Measurements from ENCODE around the gene NUDT13.
A peak's percentile ranks its signal among the peaks of the same experiment; 100 is the strongest.

Gene NUDT13

DNA sequence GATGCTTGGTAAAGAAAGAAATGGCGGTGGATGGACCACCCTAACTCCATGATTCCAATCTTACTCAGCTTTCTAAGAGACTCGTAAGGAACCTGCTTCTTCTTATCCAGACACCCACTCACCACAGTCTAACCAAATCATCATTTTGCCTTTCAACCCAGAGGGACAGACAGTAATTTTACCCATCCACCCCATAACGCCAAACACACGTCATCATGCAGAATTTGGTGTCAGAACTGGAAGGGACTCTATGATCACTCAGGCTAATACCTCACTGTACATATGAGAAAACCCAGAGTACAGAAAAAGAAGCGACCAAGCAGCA lies 57.2 kb downstream of the NUDT13 start:
- DNase-seq: peak; percentile 3

DNA sequence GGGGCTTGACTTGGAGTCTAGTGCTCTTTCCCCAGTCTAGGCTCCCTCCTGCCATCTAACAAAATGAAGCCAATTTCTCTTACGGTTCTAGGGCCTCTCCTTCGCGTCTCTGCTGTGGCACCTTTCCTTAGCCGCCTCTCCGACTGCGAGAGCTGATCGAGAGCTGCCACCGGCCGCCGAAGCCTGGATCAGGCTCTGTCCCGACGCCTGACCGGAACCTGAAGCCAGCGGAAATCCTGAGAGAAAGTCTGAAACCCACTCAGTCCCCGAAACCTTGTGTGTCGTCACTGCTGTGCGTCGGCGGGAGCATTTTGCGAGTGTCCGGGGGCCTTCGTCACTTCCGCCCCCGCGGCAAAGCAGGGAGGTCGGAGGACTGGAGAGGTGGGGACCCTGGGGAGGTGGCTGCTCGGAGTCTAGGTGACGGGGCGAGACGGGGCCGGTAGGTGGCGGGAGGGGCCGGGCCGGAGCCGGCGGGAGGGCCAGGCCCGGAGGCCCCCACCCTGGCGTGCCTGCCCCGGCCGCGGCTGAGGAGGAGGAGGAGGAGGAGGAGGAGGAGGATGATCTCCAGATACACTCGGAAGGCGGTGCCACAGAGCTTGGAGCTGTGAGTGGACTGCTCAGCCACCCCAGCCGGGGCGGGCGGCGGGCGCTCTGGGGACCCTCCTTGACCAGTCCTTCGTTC lies 57.7 kb downstream of the NUDT13 start, which contains the start of the genes ECD and FAM149B1:
TSS of gene ECD (minus strand) at position 226 of the 682 bp plus-strand sequence. CDS start 4,071 bp downstream, outside the sequence.
TSS of gene FAM149B1 (plus strand) at position 337 of the 682 bp plus-strand sequence. CDS start at position 558, 221 bp downstream.
- peak; percentile 90 for DNase-seq

DNA sequence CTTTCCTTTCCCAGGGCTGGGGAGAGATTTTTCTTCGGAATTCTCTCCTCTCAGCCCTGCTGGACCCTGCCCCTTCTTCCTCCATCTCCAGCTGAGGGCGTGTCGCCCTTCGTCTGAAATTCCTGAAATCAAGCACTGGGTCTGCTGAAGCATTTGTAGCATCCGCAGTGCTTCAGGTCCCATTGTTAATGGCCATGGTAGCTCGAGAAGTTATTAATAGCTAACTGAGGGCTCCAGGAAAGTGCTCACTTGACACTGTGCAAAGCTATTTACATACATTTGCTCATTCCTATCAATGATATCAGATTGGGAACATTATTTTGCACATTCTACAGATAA lies 58.2 kb downstream of the NUDT13 start:
- peak; percentile 35 for DNase-seq

DNA sequence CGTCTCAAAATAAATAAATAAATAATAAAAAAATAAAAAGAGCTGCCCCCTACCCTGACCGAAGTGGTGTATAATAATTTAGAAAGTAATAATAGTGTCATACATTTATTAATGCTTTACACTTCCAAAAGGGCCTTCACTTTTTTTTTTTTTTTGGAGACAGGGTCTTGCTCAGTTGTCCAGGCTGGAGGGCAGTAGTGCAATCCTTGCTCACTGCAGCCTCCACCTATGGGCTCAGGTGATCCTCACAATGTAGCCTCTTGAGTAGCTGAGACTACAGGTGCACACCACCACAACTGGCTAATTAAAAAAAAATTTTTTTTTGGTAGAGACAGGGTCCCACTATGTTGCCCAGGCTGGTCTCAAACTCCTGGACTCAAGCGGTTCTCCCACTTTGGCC lies 59.1 kb downstream of the NUDT13 start:
- DNase-seq: no peak

DNA sequence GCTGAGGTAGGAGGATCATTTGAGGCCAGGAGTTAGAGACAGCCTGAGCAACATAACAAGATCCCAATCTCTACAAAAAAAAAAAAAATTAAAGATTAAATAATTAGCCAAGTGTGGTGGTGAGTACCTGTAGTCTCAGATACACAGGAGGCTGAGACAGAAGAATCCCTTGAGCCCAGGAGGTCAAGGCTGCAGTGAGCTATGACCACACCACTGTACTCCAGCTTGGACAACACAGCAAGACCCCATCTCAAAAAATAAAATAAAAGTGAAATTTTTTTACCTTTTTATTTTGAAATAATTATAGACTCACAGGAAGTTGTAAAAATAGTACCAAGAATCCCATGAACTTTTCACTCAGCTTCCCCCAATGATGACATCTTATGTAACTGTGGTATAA lies 62.6 kb downstream of the NUDT13 start:
- no peak for DNase-seq

DNA sequence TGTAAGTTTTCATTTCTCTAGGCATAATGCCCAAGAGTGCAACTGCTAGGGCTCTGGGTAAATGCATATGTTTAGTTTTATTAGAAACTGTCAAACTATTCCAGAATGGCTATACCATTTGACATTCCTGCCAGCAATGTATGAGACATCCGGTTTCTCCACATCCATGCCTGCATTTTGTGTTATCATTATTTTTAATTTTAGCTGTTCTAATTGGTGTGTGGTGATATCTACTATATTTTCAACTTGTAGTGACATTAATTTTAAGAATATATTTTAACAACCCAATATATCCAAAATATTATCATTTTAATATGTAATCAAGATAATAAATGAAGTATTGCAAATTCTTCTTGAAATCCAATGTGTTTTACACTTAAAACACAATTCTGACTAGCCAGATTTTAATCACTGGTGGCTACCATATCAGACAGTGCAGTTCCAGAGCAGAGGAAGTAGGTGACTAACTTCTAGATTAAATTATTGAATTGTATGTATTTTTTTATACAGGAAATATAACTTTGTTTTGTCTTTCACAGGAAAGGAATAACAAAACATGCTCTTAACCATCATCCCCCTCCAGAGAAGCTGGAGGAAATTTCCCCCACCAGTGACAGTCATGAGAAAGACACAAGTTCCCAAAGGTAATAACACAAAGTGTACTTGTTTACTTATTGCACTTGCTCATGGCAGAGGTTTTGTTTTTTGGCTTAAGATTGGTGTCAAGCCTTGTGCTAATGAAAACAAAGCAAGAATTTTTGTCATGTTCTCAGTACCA lies 64.1 kb downstream of the NUDT13 start:
- DNase-seq: no peak

All from HCEC 1CT (cell line).